T1000 (cell line): ENCODE data around the gene NIPAL4.

Experiments used
- DNase-seq: peaks from one replicate; lab custom pipeline; 2025; ENCODE audit warnings: mixed read lengths; lab: John Stamatoyannopoulos, UW

Gene NIPAL4

DNA sequence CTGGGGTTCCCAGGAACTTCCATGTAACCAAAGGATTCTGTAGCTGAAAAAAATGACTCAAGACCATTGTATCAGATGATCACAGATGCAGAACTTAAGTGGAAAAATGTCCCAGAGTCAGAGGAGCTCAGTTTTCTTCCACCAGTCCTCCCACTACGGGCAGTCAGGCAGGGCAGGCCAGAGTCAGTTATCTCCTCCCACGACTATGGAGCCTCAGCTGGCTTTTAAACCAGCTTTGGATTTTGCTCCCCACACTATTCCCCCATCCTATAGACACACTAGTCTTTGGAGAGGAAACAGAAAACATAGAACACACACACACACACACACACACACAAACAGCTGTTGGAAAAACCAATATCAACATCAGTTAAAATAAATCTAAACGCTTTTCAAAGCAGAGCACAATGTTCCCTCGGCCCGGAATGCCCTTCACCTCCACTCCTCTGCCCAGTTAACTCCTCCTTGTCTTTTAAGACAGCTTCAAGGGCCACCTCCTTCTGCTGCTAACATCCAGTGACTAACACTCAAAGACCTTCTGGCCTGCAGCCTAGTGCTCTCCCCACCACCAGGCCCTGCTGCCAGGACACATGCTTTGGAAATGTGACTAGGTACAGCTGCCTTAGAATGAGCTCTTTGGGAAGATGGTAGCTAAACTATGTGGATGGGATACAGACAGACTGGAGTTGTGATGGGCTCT, 56.8 kb downstream of the NIPAL4 start:
- peak; percentile 30 for DNase-seq

DNA sequence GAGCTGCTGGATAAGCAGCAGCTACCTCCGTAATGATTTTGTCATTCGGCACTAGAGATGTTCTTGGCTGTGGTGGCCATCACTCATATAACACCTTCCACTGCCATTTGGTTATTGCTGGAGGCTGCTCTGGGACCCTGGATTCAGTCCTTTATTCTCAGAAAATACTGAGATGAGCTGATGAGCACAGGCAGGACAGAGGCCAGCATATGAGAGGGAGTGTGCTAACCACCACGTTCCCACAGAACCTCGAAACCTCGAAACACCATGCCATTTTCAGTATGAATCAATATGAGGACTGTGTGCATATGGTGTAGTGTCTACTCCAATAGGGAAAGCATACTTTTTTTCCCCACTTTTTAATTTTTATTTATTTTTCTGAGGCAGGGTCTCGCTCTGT, 59.0 kb downstream of the NIPAL4 start:
- no peak for DNase-seq

DNA sequence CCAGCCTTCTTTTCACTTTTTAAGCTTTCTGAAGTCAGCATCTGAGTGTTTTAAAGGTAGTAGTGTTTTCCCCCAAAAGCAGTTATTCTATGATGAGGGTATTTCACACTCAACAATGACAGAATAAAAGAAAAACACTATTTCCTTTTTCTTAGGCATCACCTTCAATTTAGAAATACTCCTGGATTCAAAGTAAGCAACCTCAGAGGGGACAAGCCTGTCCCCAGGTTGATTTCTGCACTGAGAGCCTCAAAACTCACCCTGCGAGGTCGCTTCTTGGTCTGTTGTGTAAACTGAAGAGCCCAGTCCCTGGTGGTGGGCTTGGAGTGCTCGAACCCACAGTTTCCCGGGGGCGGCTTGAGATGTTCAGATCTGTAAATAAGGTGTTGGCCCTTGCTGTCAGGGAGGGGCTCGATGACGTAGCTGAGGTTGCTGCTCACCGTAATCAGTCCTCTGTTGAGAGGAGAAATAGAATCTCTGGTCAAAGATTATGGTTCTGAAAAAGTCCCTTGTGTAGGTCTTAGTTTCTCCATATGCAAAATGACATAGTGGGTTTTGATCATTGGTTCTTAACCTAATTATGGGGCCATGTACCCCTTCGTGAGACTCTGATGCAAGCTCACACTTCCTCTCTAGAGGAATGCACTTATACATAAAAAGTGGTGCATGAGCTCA, 59.7 kb downstream of the NIPAL4 start:
- no peak for DNase-seq

DNA sequence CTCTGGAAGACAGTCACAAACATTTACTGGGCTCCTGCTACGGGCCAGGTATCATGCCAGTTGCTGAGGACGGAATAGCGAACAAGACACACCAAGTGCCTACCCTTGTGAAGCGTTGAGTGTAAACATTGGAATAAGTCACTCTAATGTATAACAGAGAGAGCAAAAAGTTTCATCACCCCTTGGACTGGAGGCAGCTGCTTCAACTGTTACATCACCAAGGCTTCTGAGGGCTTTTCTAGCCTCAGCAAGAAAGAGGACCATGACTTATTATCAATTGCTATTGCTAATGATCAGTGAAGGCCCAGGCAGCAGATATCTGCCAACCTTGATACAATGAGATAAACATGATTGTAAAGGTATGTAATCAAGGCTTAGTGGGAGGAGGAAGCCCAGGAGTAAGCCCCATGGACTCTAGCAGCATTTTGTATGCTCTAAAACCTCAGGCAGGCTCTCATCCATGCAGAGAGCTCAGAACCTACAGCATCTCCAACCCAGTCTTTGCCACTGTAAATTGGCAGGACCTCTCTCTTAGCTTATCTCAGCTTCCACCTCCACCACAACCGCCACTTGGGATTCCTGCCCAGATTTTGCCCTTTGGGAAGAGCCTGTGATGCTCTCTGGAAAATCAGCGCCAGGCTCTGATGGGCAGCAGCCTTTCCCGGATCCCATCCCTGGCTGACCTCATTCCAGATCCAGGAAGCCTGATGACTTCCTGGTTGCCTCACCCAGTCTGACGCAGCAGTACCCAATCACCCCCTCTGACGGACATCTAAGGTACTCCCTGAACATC, 61.1 kb downstream of the NIPAL4 start:
- no peak for DNase-seq

DNA sequence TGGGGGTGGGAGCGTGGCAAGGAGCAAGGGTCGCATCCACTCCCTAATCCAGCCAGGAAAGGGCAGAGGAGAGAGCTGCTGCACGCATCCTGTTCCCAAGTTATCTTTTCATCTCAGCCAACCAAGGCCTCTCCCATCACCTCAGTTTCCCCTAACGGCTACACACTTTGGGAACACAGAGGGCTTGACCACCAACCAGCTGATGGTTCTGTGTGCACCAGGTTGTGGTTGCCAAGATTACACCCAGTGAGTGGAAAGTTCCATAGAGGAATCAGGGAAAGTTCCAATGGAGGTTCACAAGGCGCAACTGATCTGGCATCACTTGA, 61.7 kb downstream of the NIPAL4 start:
- DNase-seq = no peak

DNA sequence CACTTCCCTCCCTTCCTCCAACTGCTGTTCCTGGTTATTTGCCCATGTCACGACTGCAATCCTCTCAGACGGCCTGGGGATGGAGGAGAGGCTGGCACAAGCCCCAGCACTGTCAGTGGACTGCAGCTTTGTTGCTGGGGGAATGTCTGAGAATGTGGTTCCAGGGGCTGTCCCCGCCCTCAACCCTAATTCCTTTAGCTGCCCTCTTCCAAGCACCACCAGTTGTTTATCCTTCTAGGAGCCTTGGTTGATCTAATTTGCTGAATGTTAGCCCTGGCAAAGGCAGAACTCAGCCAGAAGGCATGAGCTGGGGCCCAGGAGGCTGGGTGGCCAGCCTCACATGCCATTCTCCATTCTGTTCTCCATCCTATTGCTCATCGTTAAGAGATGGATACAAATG, 64.0 kb downstream of the NIPAL4 start:
- DNase-seq = no peak
